IMR-90 (cell line): ENCODE data around the gene PEA15. TPM values are rescaled to one million over a fixed set of nuclear protein-coding genes. Genes with fewer than 3 reads are reported as not detected.

Experiments
- ATAC-seq: fragments of 200-7000 bp; cut with Tn5 transposase; 2 replicates; pipeline ENCODE4 v1.9.1; 2020; ENCODE audit warnings: low read depth, mild to moderate bottlenecking, moderate library complexity
- BruUV-seq: library from RNA; stranded (reverse); fragments of 400-500 nt; replicated peaks from 2 replicates; lab custom pipeline; 2021; lab: Mats Ljungman, UMichigan
- CTCF ChIA-PET: fragments of 300-600 bp; formaldehyde crosslinking; extraction: SDS; loops from one replicate; lab custom pipeline; 2021; ENCODE audit warnings: antibody characterized with exemption; lab: Yijun Ruan, JAX
- POLR2A ChIA-PET: fragments of 300-600 bp; sonication (Branson Sonifier 250); formaldehyde crosslinking; loops from one replicate; lab custom pipeline; 2022; ENCODE audit warnings: antibody characterized with exemption; ENCODE audit not compliant: unreplicated experiment; lab: Charles Lee
- DNase-seq: peaks from one replicate; pipeline ENCODE4 v3.0.0; 2013
- H2AFZ ChIP-seq: replicated peaks from 2 replicates; pipeline ENCODE3; 2013; ENCODE audit warnings: low read length, mild to moderate bottlenecking; ENCODE audit not compliant: poor library complexity
- H2AK5ac ChIP-seq: 2 replicates; pipeline ENCODE4 v1.6.1; 2013; ENCODE audit warnings: low read depth, low read length, inconsistent platforms
- H2AK9ac ChIP-seq: replicated peaks from 2 replicates; pipeline ENCODE3; 2013; ENCODE audit warnings: mild to moderate bottlenecking, low read depth, low read length, moderate library complexity; ENCODE audit not compliant: poor library complexity
- H2BK120ac ChIP-seq: 2 replicates; pipeline ENCODE4 v1.6.1; 2013; ENCODE audit warnings: low read depth, low read length, inconsistent platforms
- H2BK15ac ChIP-seq: 3 replicates; pipeline ENCODE4 v1.6.1; 2013; ENCODE audit warnings: low read depth, low read length, inconsistent platforms
- H2BK20ac ChIP-seq: 2 replicates; pipeline ENCODE4 v1.6.1; 2013; ENCODE audit warnings: low read depth, mild to moderate bottlenecking, inconsistent platforms, low read length, moderate library complexity
- H2BK5ac ChIP-seq: 2 replicates; pipeline ENCODE4 v1.6.1; 2013; ENCODE audit warnings: mild to moderate bottlenecking, low read depth, low read length, inconsistent platforms; ENCODE audit not compliant: poor library complexity, severe bottlenecking
- H3K14ac ChIP-seq: replicated peaks from 2 replicates; pipeline ENCODE4 v1.6.1; 2013; ENCODE audit warnings: low read depth, low read length, inconsistent platforms
- H3K18ac ChIP-seq: 2 replicates; pipeline ENCODE4 v1.6.1; 2013; ENCODE audit warnings: low read depth, low read length, control low read depth
- H3K23ac ChIP-seq: 2 replicates; pipeline ENCODE4 v1.6.1; 2013; ENCODE audit warnings: low read depth, low read length, inconsistent platforms
- H3K27ac ChIP-seq: 2 replicates; pipeline ENCODE4 v1.5.1; 2013; ENCODE audit warnings: mild to moderate bottlenecking, control low read depth, low read length; ENCODE audit not compliant: insufficient read depth
- H3K27me3 ChIP-seq: 2 replicates; pipeline ENCODE4 v1.6.1; 2013; ENCODE audit warnings: low read length; ENCODE audit not compliant: control insufficient read depth, insufficient read depth
- H3K36me3 ChIP-seq: 2 replicates; pipeline ENCODE4 v1.6.1; 2013; ENCODE audit warnings: low read length, mixed read lengths; ENCODE audit not compliant: control insufficient read depth, insufficient read depth
- H3K4ac ChIP-seq: 2 replicates; pipeline ENCODE4 v1.6.1; 2013; ENCODE audit warnings: low read depth, low read length, inconsistent platforms
- H3K4me1 ChIP-seq: 2 replicates; pipeline ENCODE4 v1.6.1; 2013; ENCODE audit warnings: low read length, mixed read lengths; ENCODE audit not compliant: control insufficient read depth, insufficient read depth
- H3K4me2 ChIP-seq: 2 replicates; pipeline ENCODE4 v1.6.1; 2013; ENCODE audit warnings: low read depth, mild to moderate bottlenecking, control low read depth, low read length, moderate library complexity
- H3K4me3 ChIP-seq: 2 replicates; pipeline ENCODE4 v1.5.1; 2013; ENCODE audit warnings: low read depth, mild to moderate bottlenecking, control low read depth, low read length, moderate library complexity; ENCODE audit not compliant: insufficient read depth
- H3K56ac ChIP-seq: 2 replicates; pipeline ENCODE4 v1.6.1; 2013; ENCODE audit warnings: low read length, inconsistent platforms; ENCODE audit not compliant: insufficient read depth; ENCODE audit errors: extremely low read depth
- H3K79me1 ChIP-seq, 2 experiments: 2 replicates each; pipeline ENCODE4 v1.6.1; 2013; ENCODE audit warnings: low read length in 2 of 2, inconsistent platforms in 1 of 2, low read depth in 1 of 2
- H3K9ac ChIP-seq: 2 replicates; pipeline ENCODE4 v1.6.1; 2013; ENCODE audit warnings: low read depth, low read length, control low read depth
- H3K9me1 ChIP-seq: 2 replicates; pipeline ENCODE4 v1.6.1; 2013; ENCODE audit warnings: low read length, inconsistent platforms; ENCODE audit not compliant: insufficient read depth
- H3K9me3 ChIP-seq: 2 replicates; pipeline ENCODE4 v1.6.1; 2013; ENCODE audit warnings: low read length; ENCODE audit not compliant: control insufficient read depth, insufficient read depth
- H4K20me1 ChIP-seq: 2 replicates; pipeline ENCODE4 v1.6.1; 2013; ENCODE audit warnings: low read length, inconsistent platforms; ENCODE audit not compliant: insufficient read depth
- H4K5ac ChIP-seq: 2 replicates; pipeline ENCODE4 v1.6.1; 2013; ENCODE audit warnings: mild to moderate bottlenecking, low read depth, low read length, control low read depth
- H4K8ac ChIP-seq, 2 experiments: 2 replicates each; pipeline ENCODE4 v1.6.1; 2013; ENCODE audit warnings: low read depth in 2 of 2, low read length in 2 of 2, control low read depth in 1 of 2, inconsistent platforms in 1 of 2
- H4K91ac ChIP-seq: 2 replicates; pipeline ENCODE4 v1.6.1; 2013; ENCODE audit warnings: low read depth, low read length, inconsistent platforms; ENCODE audit not compliant: insufficient read depth
- BHLHE40 ChIP-seq: fragments of 150-350 bp; IDR thresholded peaks from 2 replicates; pipeline ENCODE4 v1.6.1; 2016; ENCODE audit warnings: mild to moderate bottlenecking, low read depth, low read length
- CEBPB ChIP-seq: IDR thresholded peaks from 2 replicates; pipeline ENCODE4 v1.6.1; 2012; ENCODE audit warnings: low read depth, low read length, improper control_type of control experiment
- CHD1 ChIP-seq: IDR thresholded peaks from 2 replicates; pipeline ENCODE4 v1.6.1; 2012; ENCODE audit warnings: low read depth, low read length, improper control_type of control experiment
- FOS ChIP-seq: fragments of 150-350 bp; IDR thresholded peaks from 2 replicates; pipeline ENCODE4 v1.6.1; 2016; ENCODE audit warnings: low read depth, low read length
- MAFK ChIP-seq: IDR thresholded peaks from 2 replicates; pipeline ENCODE4 v1.6.1; 2012; ENCODE audit warnings: low read depth, low read length, improper control_type of control experiment
- MAZ ChIP-seq: IDR thresholded peaks from 2 replicates; pipeline ENCODE4 v1.6.1; 2012; ENCODE audit warnings: low read depth, mild to moderate bottlenecking, low read length, improper control_type of control experiment, moderate library complexity, borderline replicate concordance
- MXI1 ChIP-seq: IDR thresholded peaks from 2 replicates; pipeline ENCODE4 v1.6.1; 2012; ENCODE audit warnings: low read depth, mild to moderate bottlenecking, low read length, moderate library complexity, borderline replicate concordance
- NFE2L2 ChIP-seq: fragments of 150-350 bp; IDR thresholded peaks from 2 replicates; pipeline ENCODE4 v1.6.1; 2016; ENCODE audit warnings: low read depth, mild to moderate bottlenecking, low read length
- POLR2A ChIP-seq: IDR thresholded peaks from 2 replicates; pipeline ENCODE4 v1.6.1; 2012; ENCODE audit warnings: mild to moderate bottlenecking, low read depth, low read length
- RAD21 ChIP-seq: IDR thresholded peaks from 2 replicates; pipeline ENCODE4 v1.6.1; 2012; ENCODE audit warnings: low read length, improper control_type of control experiment
- RCOR1 ChIP-seq: IDR thresholded peaks from 2 replicates; pipeline ENCODE4 v1.6.1; 2012; ENCODE audit warnings: mild to moderate bottlenecking, low read length, improper control_type of control experiment; ENCODE audit not compliant: insufficient replicate concordance
- RFX5 ChIP-seq: IDR thresholded peaks from 2 replicates; pipeline ENCODE4 v1.8.0; 2012; ENCODE audit warnings: low read depth, mild to moderate bottlenecking, low read length, moderate library complexity
- SMC3 ChIP-seq: fragments of 150-350 bp; IDR thresholded peaks from 2 replicates; pipeline ENCODE4 v1.6.1; 2016; ENCODE audit warnings: low read depth, mild to moderate bottlenecking, antibody characterized with exemption, low read length, moderate library complexity
- WGBS, 2 experiments: methylation state at CpG; one replicate each; pipeline versions ENCODE4 v1.1.5 to v1.1.7; 2013; ENCODE audit warnings: missing lambda C conversion rate in 2 of 2; ENCODE audit not compliant: insufficient read length in 1 of 2; ENCODE audit errors: extremely low coverage in 2 of 2; 5-methylcytosine and 5-hydroxymethylcytosine counted together
- dilution Hi-C: fragments of 300-500 bp; cut with HindIII; formaldehyde crosslinking; loops from one replicate; pipeline ENCODE4 v1.14.3; 2018; ENCODE audit warnings: low sequenced_read_pairs; ENCODE audit not compliant: unreplicated experiment
- in situ Hi-C: fragments of 300-500 bp; cut with MboI; formaldehyde crosslinking; loops from 3 replicates; pipeline ENCODE4 v1.14.3; 2019; ENCODE audit warnings: low sequenced_read_pairs, inconsistent platforms, mixed read lengths
- intact Hi-C: fragments of 100-400 bp; cut with micrococcal nuclease; formaldehyde crosslinking; loops from 2 replicates; pipeline ENCODE4 v1.10.0; 2022
- polyA plus RNA-seq, 3 experiments: library from polyadenylated mRNA; depleted of rRNA; stranded (reverse); fragments of >200 nt; gene quantifications; 2 replicates each; pipeline ENCODE4 v1.2.3, GENCODE V29; 2012; ENCODE audit warnings: low replicate concordance in 1 of 3
- total RNA-seq: library from RNA; depleted of rRNA; stranded (reverse); fragments of >200 nt; gene quantifications from 2 replicates; pipeline ENCODE4 v1.2.3, GENCODE V29; 2012
- TF ChIP-seq, protein P1 (sequence below): fragments of 150-350 bp; IDR thresholded peaks from 2 replicates; pipeline ENCODE4 v1.6.1; 2016; ENCODE audit warnings: low read depth, mild to moderate bottlenecking, low read length, moderate library complexity, borderline replicate concordance
- TF ChIP-seq, protein P2 (sequence below): fragments of 150-350 bp; IDR thresholded peaks from 2 replicates; pipeline ENCODE4 v1.6.1; 2017; ENCODE audit warnings: mild to moderate bottlenecking, antibody characterized with exemption, low read length, low read depth
- TF ChIP-seq, protein P3 (sequence below): conservative IDR thresholded peaks from 2 replicates; pipeline ENCODE4 v1.5.1; 2012; ENCODE audit warnings: mild to moderate bottlenecking, low read depth, low read length, improper control_type of control experiment

Gene PEA15
- total and polyA plus RNA-seq, 2 of the 4 experiments (the other 2 are of a cell fraction) = 296 to 754 TPM

DNA sequence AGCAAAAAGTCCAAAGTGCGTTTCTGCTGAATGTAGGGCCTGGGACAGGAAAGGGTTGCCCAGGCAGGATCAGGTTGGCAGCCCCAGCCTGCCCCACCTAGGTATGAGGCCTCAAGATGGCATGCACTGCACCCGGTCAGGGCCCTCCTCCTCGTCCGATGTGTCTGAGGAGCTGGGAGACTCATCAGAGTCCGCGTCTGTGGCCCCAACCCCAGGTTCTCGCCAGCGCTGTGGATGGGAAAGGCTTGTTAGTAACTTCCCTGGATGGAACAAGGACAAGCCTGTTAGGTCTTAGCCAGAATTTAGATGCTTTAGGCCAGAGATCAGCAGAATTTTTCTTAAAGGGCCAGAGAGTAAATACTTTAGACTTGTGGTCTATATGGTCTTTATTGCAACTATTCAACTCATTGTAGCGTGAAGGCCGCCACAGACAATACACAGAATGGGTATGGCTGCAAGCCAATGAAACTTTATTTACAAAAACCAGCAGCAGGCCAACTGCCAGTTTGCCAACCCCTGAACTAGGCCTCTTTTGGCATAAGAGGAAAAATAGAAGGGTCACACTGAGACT is 12.4 kb downstream of the PEA15 start:
- ChIA-PET CTCF (interaction anchor here (1.6 to 5.2 kb wide), 2 partner anchors 25 to 116 kb away, joined by 4 to 63 read pairs; no protein-coding TSS in a partner anchor), POLR2A (no interaction called here)
- no peak overlapping the region for H2BK120ac ChIP-seq
- no peak overlapping the region for H4K5ac ChIP-seq
- no peak overlapping the region for H2AK5ac ChIP-seq
- 47% methylated on average over 3 of the region's 10 CpGs; no CpG with 5 or more reads in 1 of the 2 experiments for WGBS, 2 experiments
- H3K56ac ChIP-seq = no peak overlapping the region
- no peak overlapping the region for H3K4me3 ChIP-seq
- H2AFZ ChIP-seq = no peak overlapping the region
- ATAC-seq (no peak), DNase-seq (no peak)
- H3K27ac ChIP-seq = peak overlapping the region; percentile 13; the same call in 1 of the 2 replicates
- no peak overlapping the region for H3K14ac ChIP-seq
- H2BK15ac ChIP-seq = no peak overlapping the region
- BruUV-seq = no TSS peak
- peaks cover 21% of the 10 kb centered on the region for H3K4me1 ChIP-seq
- H3K27me3 ChIP-seq = no peaks in the 10 kb centered on the region
- H4K8ac ChIP-seq = no peak overlapping the region
- no peak overlapping the region for H4K91ac ChIP-seq
- no peak overlapping the region for H2BK5ac ChIP-seq
- H3K4me2 ChIP-seq = no peak overlapping the region
- dilution Hi-C loops (loop anchor here (10.0 kb wide), 1 partner anchor 113 kb away; no protein-coding TSS in a partner anchor), in situ Hi-C loops (no loop called here), intact Hi-C loops (loop anchor here (10.0 kb wide), 1 partner anchor 293 kb away; the partner anchor contains the start of gene TAGLN2)
- no peak overlapping the region for H3K9ac ChIP-seq
- H2BK20ac ChIP-seq = no peak overlapping the region
- TF ChIP-seq NFE2L2 = no peak
- no peak for TF ChIP-seq SMC3
- no peak for TF ChIP-seq MXI1
- TF ChIP-seq RAD21 = no peak
- TF ChIP-seq, protein P1, sequence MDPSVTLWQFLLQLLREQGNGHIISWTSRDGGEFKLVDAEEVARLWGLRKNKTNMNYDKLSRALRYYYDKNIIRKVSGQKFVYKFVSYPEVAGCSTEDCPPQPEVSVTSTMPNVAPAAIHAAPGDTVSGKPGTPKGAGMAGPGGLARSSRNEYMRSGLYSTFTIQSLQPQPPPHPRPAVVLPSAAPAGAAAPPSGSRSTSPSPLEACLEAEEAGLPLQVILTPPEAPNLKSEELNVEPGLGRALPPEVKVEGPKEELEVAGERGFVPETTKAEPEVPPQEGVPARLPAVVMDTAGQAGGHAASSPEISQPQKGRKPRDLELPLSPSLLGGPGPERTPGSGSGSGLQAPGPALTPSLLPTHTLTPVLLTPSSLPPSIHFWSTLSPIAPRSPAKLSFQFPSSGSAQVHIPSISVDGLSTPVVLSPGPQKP = no peak
- TF ChIP-seq MAZ = no peak
- TF ChIP-seq, protein P2, sequence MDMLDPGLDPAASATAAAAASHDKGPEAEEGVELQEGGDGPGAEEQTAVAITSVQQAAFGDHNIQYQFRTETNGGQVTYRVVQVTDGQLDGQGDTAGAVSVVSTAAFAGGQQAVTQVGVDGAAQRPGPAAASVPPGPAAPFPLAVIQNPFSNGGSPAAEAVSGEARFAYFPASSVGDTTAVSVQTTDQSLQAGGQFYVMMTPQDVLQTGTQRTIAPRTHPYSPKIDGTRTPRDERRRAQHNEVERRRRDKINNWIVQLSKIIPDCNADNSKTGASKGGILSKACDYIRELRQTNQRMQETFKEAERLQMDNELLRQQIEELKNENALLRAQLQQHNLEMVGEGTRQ = no peak
- TF ChIP-seq CEBPB = no peak
- TF ChIP-seq FOS = no peak
- no peak for TF ChIP-seq CHD1
- TF ChIP-seq BHLHE40 = no peak
- no peak for TF ChIP-seq RCOR1
- no peak for TF ChIP-seq RFX5
- TF ChIP-seq MAFK = no peak
- TF ChIP-seq, protein P3, sequence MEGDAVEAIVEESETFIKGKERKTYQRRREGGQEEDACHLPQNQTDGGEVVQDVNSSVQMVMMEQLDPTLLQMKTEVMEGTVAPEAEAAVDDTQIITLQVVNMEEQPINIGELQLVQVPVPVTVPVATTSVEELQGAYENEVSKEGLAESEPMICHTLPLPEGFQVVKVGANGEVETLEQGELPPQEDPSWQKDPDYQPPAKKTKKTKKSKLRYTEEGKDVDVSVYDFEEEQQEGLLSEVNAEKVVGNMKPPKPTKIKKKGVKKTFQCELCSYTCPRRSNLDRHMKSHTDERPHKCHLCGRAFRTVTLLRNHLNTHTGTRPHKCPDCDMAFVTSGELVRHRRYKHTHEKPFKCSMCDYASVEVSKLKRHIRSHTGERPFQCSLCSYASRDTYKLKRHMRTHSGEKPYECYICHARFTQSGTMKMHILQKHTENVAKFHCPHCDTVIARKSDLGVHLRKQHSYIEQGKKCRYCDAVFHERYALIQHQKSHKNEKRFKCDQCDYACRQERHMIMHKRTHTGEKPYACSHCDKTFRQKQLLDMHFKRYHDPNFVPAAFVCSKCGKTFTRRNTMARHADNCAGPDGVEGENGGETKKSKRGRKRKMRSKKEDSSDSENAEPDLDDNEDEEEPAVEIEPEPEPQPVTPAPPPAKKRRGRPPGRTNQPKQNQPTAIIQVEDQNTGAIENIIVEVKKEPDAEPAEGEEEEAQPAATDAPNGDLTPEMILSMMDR = no peak
- no peak for TF ChIP-seq POLR2A
- H3K36me3 ChIP-seq = peaks cover 67% of the 10 kb centered on the region
- no peak overlapping the region for H3K23ac ChIP-seq
- H3K18ac ChIP-seq = no peak overlapping the region
- no peak overlapping the region for H2AK9ac ChIP-seq
- H3K4ac ChIP-seq = no peak overlapping the region
- peaks cover 10 to 43% of the 10 kb centered on the region in 2 experiments; a peak in 3 of 4 replicates for H3K79me1 ChIP-seq
- H4K20me1 ChIP-seq = peaks cover 46% of the 10 kb centered on the region
- no peaks in the 10 kb centered on the region for H3K9me3 ChIP-seq
- peaks cover 4% of the 10 kb centered on the region for H3K9me1 ChIP-seq
